Activated CD4-positive, alpha-beta T cell treated with anti-CD3 and anti-CD28 coated beads for 36 hours (primary cell): Measurements from ENCODE around the gene IER3. TPM values are rescaled to one million over a fixed set of nuclear protein-coding genes. Genes with fewer than 3 reads are reported as not detected.
"Not testable (repeated sequence)": the region's sequence is repeated elsewhere in the genome, so short reads cannot be mapped to it uniquely, and the experiment has no call there.

Experiments
- ATAC-seq: fragments of 200-7000 bp; cut with Tn5 transposase; one replicate; pipeline ENCODE4 v1.10.0; 2021; ENCODE audit warnings: mild to moderate bottlenecking, moderate library complexity
- CTCF ChIA-PET: fragments of 350-600 bp; sonication (Branson Sonifier 250); formaldehyde crosslinking; loops from one replicate; lab custom pipeline; 2021; ENCODE audit warnings: antibody characterized with exemption; lab: Charles Lee
- POLR2A ChIA-PET: fragments of 350-600 bp; sonication (Branson Sonifier 250); formaldehyde crosslinking; loops from one replicate; lab custom pipeline; 2021; ENCODE audit warnings: antibody characterized with exemption, inconsistent platforms; lab: Charles Lee
- DNase-seq: peaks from one replicate; pipeline ENCODE4 v3.0.0-alpha.2; 2020
- H3K27ac Mint-ChIP-seq: one replicate; pipeline ENCODE4 v1.8.0; 2021; ENCODE audit warnings: mixed read lengths
- H3K27me3 Mint-ChIP-seq: one replicate; pipeline ENCODE4 v1.8.0; 2021; ENCODE audit warnings: mixed read lengths
- H3K36me3 Mint-ChIP-seq: one replicate; pipeline ENCODE4 v1.8.0; 2021; ENCODE audit warnings: low read depth, mixed read lengths
- H3K4me1 Mint-ChIP-seq: one replicate; pipeline ENCODE4 v1.8.0; 2021; ENCODE audit warnings: mixed read lengths
- H3K4me3 Mint-ChIP-seq: one replicate; pipeline ENCODE4 v1.8.0; 2021; ENCODE audit warnings: mild to moderate bottlenecking, moderate library complexity, mixed read lengths
- H3K9me3 Mint-ChIP-seq: one replicate; pipeline ENCODE4 v1.8.0; 2021; ENCODE audit warnings: low read depth, mixed read lengths
- intact Hi-C, 2 experiments: fragments of 100-400 bp; cut with DNase I in 1 of 2; cut with micrococcal nuclease in 1 of 2; formaldehyde crosslinking; loops; one replicate each; pipeline versions ENCODE4 v1.14.2 to v1.15.1; 2022 to 2024; cut with DNase I, micrococcal nuclease
- total RNA-seq, 2 experiments: library from RNA; stranded (reverse); gene quantifications; one replicate each; pipeline ENCODE4 v1.2.3, GENCODE V29; 2021

IER3 gene
- total RNA-seq, 2 experiments from 2014 or later = 196 to 221 TPM

GRCh38 chr6:30769088-30769852 lies 24.9 kb upstream of the IER3 start:
- Mint-ChIP-seq H3K36me3 (peaks cover 6% of the 10 kb centered on the region), H3K27me3 (no peaks in the 10 kb centered on the region), H3K4me3 (peak overlapping the region; percentile 63), H3K27ac (peak overlapping the region; percentile 98), H3K4me1 (peaks cover 86% of the 10 kb centered on the region), H3K9me3 (peaks cover 6% of the 10 kb centered on the region)
- ChIA-PET CTCF (interaction anchor here (0.6 to 3.2 kb wide), 20 partner anchors 10 to 251 kb away, joined by 3 to 17 read pairs (median 4); partner anchors contain the start of genes IER3 and VARS2), POLR2A (interaction anchor here (0.6 to 2.7 kb wide), 18 partner anchors 12 to 277 kb away, joined by 3 to 20 read pairs (median 4); partner anchors contain the start of genes IER3 and MDC1)
- ATAC-seq = peak; percentile 75
- peak; percentile 90 for DNase-seq
- intact Hi-C loops = loop anchor here (1.0 to 5.0 kb wide), 9 partner anchors 19 to 433 kb away; partner anchors contain the start of gene IER3 (in 2 of the 2)

GRCh38 chr6:30768634-30769087 lies 24.3 kb upstream of the IER3 start:
- ChIA-PET POLR2A (interaction anchor here (0.6 to 2.7 kb wide), 14 partner anchors 19 to 276 kb away, joined by 3 to 20 read pairs (median 4); partner anchors contain the start of genes IER3 and MDC1), CTCF (interaction anchor here (0.7 to 3.2 kb wide), 14 partner anchors 10 to 145 kb away, joined by 3 to 17 read pairs (median 4); partner anchors contain the start of genes IER3 and VARS2)
- Mint-ChIP-seq H3K27ac (peak overlapping the region; percentile 98), H3K27me3 (no peaks in the 10 kb centered on the region), H3K36me3 (peaks cover 6% of the 10 kb centered on the region), H3K4me1 (peaks cover 86% of the 10 kb centered on the region), H3K4me3 (peak overlapping the region; percentile 63), H3K9me3 (peaks cover 6% of the 10 kb centered on the region)
- intact Hi-C loops = loop anchor here (1.0 to 5.0 kb wide), 9 partner anchors 20 to 434 kb away; partner anchors contain the start of gene IER3 (in 2 of the 2)
- DNase-seq (peak; percentile 58), ATAC-seq (peak; percentile 49)

DNA sequence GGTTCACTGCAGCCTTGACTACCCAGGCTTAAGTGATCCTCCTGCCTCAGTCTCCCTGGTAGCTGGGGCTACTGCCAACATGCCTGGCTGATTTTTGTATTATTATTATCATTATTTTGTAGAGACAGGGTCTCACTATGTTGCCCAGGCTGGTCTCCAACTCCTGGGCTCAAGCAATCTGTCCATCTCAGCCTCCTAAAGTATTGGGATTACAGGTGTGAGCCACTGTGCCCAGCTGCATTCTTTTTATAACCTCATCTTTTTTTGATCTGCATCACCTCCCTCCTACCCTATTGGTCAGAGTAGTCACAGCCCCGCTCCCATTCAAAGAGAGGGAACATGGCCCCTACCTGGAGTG lies 23.6 kb upstream of the IER3 start:
- Mint-ChIP-seq H3K9me3 (peaks cover 6% of the 10 kb centered on the region), H3K27ac (peak overlapping the region; percentile 98), H3K36me3 (peaks cover 6% of the 10 kb centered on the region), H3K4me3 (peak overlapping the region; percentile 63), H3K27me3 (no peaks in the 10 kb centered on the region), H3K4me1 (peaks cover 88% of the 10 kb centered on the region)
- no peak for ATAC-seq
- no peak for DNase-seq
- ChIA-PET CTCF (interaction anchor here (1.2 to 3.2 kb wide), 8 partner anchors 10 to 146 kb away, joined by 3 to 17 read pairs (median 8); partner anchors contain the start of gene VARS2), POLR2A (interaction anchor here (0.6 to 2.7 kb wide), 4 partner anchors 33 to 64 kb away, joined by 3 to 20 read pairs (median 10); no protein-coding TSS in a partner anchor)
- intact Hi-C loops = loop anchor here in 1 of 2 experiments (5.0 kb wide), 1 partner anchor 434 kb away; no protein-coding TSS in a partner anchor

DNA sequence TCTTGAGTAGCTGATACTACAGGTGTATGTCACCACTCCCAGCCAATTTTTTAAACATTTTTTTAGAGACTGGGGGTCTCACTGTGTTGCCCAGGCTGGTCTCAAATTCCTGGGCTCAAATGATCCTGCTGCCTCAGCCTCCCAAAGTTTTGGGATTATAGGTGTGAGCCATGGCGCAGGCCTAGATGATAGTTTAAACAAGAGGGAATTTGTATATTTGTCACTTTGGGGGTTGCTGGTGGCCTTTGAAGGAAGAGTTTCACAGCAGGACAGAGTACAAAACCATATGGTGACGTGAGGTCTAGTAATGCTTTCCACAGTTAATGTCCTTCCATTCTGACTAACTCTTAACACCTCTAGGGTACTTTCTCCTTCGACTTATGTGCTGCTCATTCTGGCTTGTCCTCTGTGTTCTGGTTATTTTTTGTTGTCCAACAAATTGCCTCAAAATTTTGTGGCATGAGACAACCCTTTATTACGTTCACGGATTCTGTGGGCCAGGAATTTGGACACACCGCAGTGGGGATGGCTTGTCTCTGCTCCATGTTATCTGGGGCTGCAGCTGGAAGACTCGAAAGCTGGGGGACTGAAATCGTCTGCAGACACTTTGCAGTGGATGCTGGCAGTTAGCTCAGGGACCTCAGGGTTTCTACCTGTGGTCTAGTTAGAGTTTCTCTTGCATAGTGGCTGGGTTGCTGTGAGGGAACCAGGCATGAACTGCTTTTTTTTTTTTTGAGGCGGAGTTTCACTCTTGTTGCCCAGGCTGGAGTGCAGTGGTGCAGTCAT lies 23.0 kb upstream of the IER3 start:
- Mint-ChIP-seq H3K4me3 (peak overlapping the region; percentile 28), H3K27me3 (no peaks in the 10 kb centered on the region), H3K27ac (peak overlapping the region; percentile 98), H3K4me1 (peaks cover 86% of the 10 kb centered on the region), H3K36me3 (peaks cover 6% of the 10 kb centered on the region), H3K9me3 (peaks cover 5% of the 10 kb centered on the region)
- intact Hi-C loops = loop anchor here in 1 of 2 experiments (5.0 kb wide), 1 partner anchor 435 kb away; no protein-coding TSS in a partner anchor
- CTCF ChIA-PET = interaction anchor here (0.8 to 3.2 kb wide), 7 partner anchors 9 to 62 kb away, joined by 3 to 17 read pairs (median 4); no protein-coding TSS in a partner anchor
- DNase-seq (peak; percentile 45), ATAC-seq (peak; percentile 50)
- POLR2A ChIA-PET = interaction anchor here (0.5 to 1.5 kb wide), 6 partner anchors 8 to 268 kb away, joined by 3 to 15 read pairs (median 4); no protein-coding TSS in a partner anchor

DNA sequence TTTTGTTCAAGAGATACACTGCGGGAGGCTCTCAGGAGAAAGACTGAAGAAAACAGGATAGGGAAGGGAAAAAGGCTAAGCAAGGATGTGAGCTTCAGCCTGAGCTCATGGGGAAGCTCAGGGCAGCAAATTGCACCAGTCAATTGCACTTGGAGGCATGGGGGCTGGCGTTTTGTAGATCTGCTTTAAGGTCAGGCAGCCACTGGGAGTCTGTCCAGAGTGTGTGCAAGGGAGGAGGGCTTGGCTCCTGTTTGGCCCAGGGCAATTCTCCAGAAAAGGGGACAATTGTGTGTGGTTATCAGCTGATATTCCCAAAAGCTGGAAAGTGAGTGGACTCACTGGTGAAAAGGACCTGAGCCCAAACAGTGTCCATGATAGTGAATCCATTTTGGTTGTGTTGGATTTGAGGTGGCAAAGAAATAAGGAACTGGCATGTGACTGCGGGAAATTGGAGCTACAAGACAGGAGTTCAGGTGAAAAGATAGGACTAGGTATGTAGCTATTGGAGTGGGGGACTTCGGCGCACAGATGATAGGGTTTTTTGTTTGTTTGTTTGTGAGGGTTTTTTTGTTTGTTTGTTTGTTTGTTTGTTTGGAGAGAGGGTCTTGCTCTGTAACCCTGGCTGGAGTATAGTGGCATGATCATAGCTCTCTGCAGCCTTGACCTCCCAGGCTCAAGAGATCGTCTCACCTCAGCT lies 22.3 kb upstream of the IER3 start:
- Mint-ChIP-seq H3K9me3 (peaks cover 2% of the 10 kb centered on the region), H3K4me3 (peak overlapping the region; percentile 11), H3K27ac (peak overlapping the region; percentile 98), H3K4me1 (peaks cover 86% of the 10 kb centered on the region), H3K27me3 (no peaks in the 10 kb centered on the region), H3K36me3 (peaks cover 4% of the 10 kb centered on the region)
- no peak for ATAC-seq
- ChIA-PET CTCF (interaction anchor here (0.7 to 1.5 kb wide), 7 partner anchors 20 to 313 kb away, joined by 3 to 9 read pairs (median 3); no protein-coding TSS in a partner anchor), POLR2A (interaction anchor here (0.6 to 1.5 kb wide), 5 partner anchors 9 to 123 kb away, joined by 3 to 6 read pairs (median 5); no protein-coding TSS in a partner anchor)
- intact Hi-C loops = loop anchor here in 1 of 2 experiments (5.0 kb wide), 1 partner anchor 436 kb away; no protein-coding TSS in a partner anchor
- no peak for DNase-seq

- H3K27ac Mint-ChIP-seq, ATAC-seq, H3K4me3 Mint-ChIP-seq, DNase-seq, H3K9me3 Mint-ChIP-seq, H3K36me3 Mint-ChIP-seq, POLR2A ChIA-PET, H3K27me3 Mint-ChIP-seq: not testable (repeated sequence)
- CTCF ChIA-PET = interaction anchor here (0.9 to 1.4 kb wide), 2 partner anchors 46 to 314 kb away, joined by 3 read pairs; no protein-coding TSS in a partner anchor
- peaks cover 85% of the 10 kb centered on the region for H3K4me1 Mint-ChIP-seq
- intact Hi-C loops = loop anchor here in 1 of 2 experiments (5.0 kb wide), 1 partner anchor 437 kb away; no protein-coding TSS in a partner anchor
Observed at GRCh38 chr6:30765495-30765894, 21.1 kb upstream of the IER3 start.

DNA sequence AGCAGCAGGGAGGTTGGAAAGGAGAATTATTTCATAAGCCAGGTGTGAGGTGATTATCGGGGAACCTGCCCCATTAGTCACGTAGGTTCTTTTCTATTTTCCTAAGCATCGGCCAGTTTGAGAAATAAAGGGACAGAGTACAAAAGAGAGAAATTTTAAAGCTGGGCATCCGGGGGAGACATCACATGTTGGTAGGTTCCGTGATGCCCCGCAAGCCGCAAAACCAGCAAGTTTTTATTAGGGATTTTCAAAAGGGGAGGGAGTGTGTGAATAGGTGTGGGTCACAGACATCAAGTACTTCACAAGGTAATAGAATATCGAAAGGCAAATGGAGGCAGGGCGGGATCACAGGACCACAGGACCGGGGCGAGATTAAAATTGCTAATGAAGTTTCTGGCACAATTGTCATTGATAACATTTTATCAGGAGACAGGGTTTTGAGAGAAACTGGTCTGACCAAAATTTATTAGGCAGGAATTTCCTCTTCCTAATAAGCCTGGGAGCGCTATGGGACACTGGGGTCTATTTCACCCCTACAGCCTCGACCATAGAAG lies 20.2 kb upstream of the IER3 start:
- H3K9me3 Mint-ChIP-seq, DNase-seq, ATAC-seq, H3K27me3 Mint-ChIP-seq, H3K36me3 Mint-ChIP-seq: not testable (repeated sequence)
- H3K4me1 Mint-ChIP-seq = peaks cover 76% of the 10 kb centered on the region
- CTCF ChIA-PET = interaction anchor here (1.1 to 1.8 kb wide), 2 partner anchors 12 to 24 kb away, joined by 4 read pairs; no protein-coding TSS in a partner anchor
- intact Hi-C loops = loop anchor here in 1 of 2 experiments (5.0 kb wide), 1 partner anchor 438 kb away; no protein-coding TSS in a partner anchor
- POLR2A ChIA-PET = interaction anchor here (0.5 to 1.3 kb wide), 3 partner anchors 20 to 55 kb away, joined by 3 to 5 read pairs (median 3); partner anchors contain the start of gene IER3
- peak overlapping the region; percentile 88 for H3K27ac Mint-ChIP-seq
- peak overlapping the region; percentile 5 for H3K4me3 Mint-ChIP-seq

- Mint-ChIP-seq H3K27ac (peak overlapping the region; percentile 88), H3K4me3 (peak overlapping the region; percentile 5), H3K27me3 (no peaks in the 10 kb centered on the region), H3K9me3 (peaks cover 2% of the 10 kb centered on the region), H3K4me1 (peaks cover 72% of the 10 kb centered on the region), H3K36me3 (peaks cover 4% of the 10 kb centered on the region)
- CTCF ChIA-PET = interaction anchor here (0.7 to 1.8 kb wide), 3 partner anchors 13 to 113 kb away, joined by 3 to 4 read pairs (median 4); no protein-coding TSS in a partner anchor
- DNase-seq = no peak
- no peak for ATAC-seq
- POLR2A ChIA-PET = interaction anchor here (0.5 to 1.3 kb wide), 3 partner anchors 19 to 56 kb away, joined by 3 to 5 read pairs (median 3); partner anchors contain the start of gene IER3
- intact Hi-C loops = no loop called here
Observed at GRCh38 chr6:30763618-30764489, 19.5 kb upstream of the IER3 start.
